Left ventricle myocardium superior (tissue), 1 donor: ENCODE data around the gene PRUNE2. TPM values are rescaled to one million over a fixed set of nuclear protein-coding genes. Genes with fewer than 3 reads are reported as not detected.

Experiments used
- ATAC-seq: fragments of 200-7000 bp; cut with Tn5 transposase; one replicate; pipeline ENCODE4 v1.9.1; 2020; ENCODE audit warnings: mild to moderate bottlenecking, moderate library complexity
- DNase-seq: peaks from one replicate; pipeline ENCODE4 v3.0.0-alpha.2; 2020
- intact Hi-C: fragments of 100-400 bp; cut with micrococcal nuclease; formaldehyde crosslinking; loops from one replicate; pipeline ENCODE4 v1.11.0; 2022
- total RNA-seq: library from RNA; stranded (reverse); fragmentation: NEBNext Ultra II Directional; extraction: Animal tissue kit (Norgen Biotek cat#: 25700); gene quantifications from one replicate; pipeline ENCODE4 v1.2.1, GENCODE V29; 2021
- donor health status: DM: no; HTN: yes; CAD: no; lungs with severe emphysema.

The PRUNE2 gene
- total RNA-seq, 1 donor from 2014 or later, result 1.4 TPM

- intact Hi-C loops, result no loop called here
- DNase-seq (no peak), ATAC-seq (no peak)
Measured at GRCh38 chr9:76902395-76902794, 3.5 kb downstream of the PRUNE2 start.

- intact Hi-C loops, result no loop called here
- no peak for DNase-seq
- ATAC-seq, result no peak
Measured at GRCh38 chr9:76901801-76902200, 4.1 kb downstream of the PRUNE2 start.

GRCh38 chr9:76900884-76901440, 5.0 kb downstream of the PRUNE2 start:
- ATAC-seq (no peak), DNase-seq (no peak)
- intact Hi-C loops, result no loop called here

- no peak for DNase-seq
- no peak for ATAC-seq
- intact Hi-C loops, result no loop called here
Measured at GRCh38 chr9:76898786-76899185, 7.1 kb downstream of the PRUNE2 start.

DNA sequence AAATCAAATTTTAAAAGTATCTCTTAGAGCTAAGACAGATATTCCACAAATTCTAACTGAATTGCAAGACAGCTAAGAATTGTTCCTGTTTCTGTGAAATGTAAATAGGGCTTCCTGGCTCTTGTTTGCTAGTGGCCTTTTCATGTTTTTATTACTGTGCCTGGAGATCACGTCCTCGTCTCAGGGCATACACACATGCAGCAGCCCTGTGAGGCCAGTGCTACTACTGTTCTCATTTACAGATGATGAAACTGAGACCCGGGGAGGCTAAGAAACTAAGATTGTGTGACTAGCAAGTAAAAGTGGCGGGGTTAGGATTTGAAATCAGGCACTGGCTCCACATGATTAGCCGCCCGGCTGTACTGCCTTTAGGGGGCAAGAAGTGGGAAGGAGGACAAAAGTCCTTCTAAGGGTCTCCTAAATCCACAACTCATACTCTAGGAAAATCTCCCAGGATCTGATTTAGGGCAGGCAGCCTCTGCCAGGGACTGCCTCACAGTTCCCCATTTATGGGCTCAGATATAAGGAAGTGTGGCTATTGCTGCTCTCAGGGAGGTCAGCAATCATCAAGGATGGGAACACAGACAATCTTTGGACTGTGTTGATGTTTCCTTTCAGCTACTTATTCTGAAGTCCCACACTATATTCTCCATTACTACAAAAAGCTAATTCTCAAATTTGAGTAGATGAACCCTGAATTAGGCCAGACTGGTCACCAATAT, 7.9 kb downstream of the PRUNE2 start:
- intact Hi-C loops, result no loop called here
- no peak for ATAC-seq
- no peak for DNase-seq

DNA sequence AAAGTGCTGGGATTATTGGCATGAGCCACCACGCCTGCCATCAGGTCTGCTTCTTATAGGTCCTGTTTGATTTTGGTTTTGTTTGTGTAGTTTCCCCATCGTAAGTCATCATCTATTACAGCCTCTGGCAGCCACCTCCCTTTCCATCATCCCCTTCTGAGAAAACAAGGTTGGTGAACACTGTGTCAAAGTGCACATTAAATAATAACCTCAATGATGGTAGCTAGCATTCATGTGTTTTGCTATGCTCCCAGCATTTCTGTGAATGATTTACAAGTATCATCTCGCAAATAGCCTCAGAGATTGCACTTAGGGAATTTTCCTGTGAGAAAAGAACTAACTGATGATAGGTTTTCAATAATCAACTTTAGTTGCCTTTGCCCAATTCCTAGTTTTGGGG, 9.9 kb downstream of the PRUNE2 start:
- intact Hi-C loops, result no loop called here
- no peak for ATAC-seq

GRCh38 chr9:76895186-76895585, 10.7 kb downstream of the PRUNE2 start:
- ATAC-seq (no peak), DNase-seq (no peak)
- intact Hi-C loops, result no loop called here

More for the DNA sequence above, 9.9 kb downstream of the PRUNE2 start:
- no peak for DNase-seq

DNA sequence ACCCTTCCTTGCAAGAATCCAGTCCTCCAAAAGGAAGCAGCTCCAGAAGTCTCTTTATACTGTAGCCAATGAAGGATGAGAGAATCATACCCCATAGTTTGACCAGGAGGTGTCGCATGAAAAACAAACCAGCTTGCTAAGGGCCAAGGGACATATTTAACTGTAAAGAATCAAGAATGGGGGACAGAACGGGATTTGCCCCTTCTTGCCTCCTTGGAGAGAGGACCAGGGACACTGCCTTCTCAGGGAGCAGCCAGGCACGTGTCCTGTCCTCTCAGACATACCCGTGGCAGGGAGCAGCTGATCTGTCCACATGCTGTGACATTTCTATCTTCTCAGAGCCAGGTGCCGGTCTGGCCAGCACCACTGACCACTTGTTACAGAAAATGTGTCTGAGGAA, 11.7 kb downstream of the PRUNE2 start:
- DNase-seq (no peak), ATAC-seq (no peak)
- intact Hi-C loops, result no loop called here

GRCh38 chr9:76893395-76893932, 12.4 kb downstream of the PRUNE2 start:
- intact Hi-C loops, result no loop called here
- no peak for DNase-seq
- ATAC-seq, result no peak

DNA sequence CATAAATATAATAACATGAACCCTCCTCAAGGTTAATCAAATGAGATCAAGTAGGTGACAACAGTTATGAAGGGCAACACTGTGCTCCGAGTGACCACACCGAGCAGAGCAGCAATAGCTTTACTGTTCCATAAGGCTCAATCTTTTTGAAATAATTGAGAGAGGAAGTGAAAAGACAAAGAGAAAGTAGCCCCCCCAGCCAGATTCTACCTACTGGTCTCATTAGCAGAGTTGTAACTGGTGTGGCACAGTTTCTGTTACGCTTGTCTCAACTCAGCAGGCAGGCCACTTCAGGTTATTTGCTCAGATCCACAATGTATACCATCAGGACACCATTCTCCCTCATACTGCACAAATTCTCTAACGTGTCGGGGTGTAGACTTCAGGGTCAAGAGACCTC, 14.0 kb downstream of the PRUNE2 start:
- DNase-seq, result no peak
- intact Hi-C loops, result no loop called here
- no peak for ATAC-seq

- intact Hi-C loops, result no loop called here
- no peak for ATAC-seq
Measured at GRCh38 chr9:76891279-76891678, 14.6 kb downstream of the PRUNE2 start.

DNA sequence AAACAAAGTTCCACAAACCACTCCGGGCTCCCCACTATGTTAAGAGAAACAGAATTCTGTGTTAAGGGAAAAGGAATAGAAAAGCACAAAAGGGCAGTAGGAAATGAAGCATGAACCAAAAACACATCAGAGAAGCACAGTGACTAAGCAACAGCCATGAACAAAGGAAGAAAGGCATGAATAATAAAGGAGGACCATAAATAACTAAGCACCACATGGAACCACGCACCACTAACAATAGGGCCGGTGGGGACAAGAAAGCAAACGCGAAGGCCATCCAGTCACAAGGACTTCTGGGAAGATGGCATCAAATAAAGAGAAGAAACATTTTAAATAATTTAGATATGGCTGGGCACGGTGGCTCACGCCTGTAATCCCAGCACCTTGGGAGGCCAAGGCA, 18.0 kb downstream of the PRUNE2 start:
- DNase-seq (no peak), ATAC-seq (no peak)
- intact Hi-C loops, result no loop called here

More at GRCh38 chr9:76891279-76891678, 14.6 kb downstream of the PRUNE2 start:
- DNase-seq, result no peak

DNA sequence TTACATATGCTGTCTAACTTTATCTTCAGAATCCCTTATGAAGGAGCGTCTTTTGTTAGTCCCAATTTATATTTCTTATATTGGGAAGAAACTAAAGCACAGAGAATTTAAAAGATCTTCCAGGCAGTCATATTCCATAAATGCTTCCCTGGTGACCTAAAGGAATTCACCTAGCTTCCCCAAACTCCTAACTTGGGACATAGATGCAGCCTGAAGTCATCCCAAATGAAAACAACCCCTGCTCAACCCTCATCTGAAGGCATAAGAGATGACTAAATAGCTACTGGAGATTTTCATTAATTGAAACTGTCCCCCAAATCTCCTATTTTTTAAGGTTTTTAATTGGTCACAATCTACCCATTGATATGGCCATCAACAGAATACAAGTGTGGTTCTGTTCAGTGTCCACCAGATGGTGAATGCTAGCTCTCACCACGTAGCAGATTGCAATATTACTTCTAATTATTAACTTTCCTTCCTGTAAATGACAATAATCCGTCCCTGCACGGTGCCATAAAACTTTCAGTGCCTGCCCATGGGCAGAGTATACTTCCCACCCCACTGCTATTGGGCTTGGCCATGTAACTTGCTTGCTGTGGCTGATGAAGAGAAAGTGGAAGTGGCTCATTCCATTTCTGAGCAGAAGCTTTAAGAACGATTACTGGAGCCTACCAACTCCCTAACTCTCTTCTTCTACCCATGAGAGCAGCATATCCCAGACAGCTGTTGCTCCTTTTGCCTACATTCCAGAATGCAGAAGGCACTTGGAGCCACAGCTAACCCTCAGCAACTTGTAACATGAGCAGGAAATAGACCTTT, 18.7 kb downstream of the PRUNE2 start:
- intact Hi-C loops, result no loop called here
- DNase-seq (no peak), ATAC-seq (no peak)

DNA sequence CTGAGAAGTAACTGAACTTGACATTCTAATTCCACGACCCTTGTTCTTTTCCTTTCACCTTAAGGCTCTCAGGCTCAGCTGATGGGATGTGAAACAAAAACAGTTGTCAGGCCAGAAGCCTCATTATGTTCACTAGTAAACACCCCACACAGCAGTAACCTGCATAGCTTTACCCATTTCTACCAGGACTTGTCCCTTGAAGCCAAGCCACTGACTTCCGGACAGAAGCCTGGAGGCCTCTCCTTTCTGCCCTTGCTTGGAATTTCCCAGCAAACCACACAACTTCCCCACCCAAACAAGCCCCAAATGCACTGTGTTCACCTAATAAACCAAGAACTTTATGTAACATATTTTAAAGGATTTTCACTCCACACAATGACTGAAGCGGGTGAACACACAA, 19.6 kb downstream of the PRUNE2 start:
- intact Hi-C loops, result no loop called here
- no peak for ATAC-seq
- no peak for DNase-seq

DNA sequence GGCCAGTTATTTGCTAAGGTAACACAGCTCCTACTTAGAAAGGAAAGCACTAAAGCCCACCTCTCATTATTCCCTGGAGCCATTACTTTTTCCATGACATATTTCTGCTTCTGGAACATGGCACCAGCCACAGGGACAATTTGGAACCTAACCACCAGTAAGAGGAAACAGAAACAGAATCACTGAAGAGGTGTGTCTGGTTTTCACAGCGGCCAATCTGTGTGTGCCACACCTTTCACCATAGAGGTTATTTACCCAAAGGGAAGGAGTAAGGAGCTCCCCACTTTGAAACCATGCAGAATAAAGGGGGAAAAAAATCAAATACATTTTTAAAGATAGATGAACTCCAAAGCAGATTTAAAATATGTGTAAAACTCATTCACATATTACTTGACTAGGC, 21.1 kb downstream of the PRUNE2 start:
- no peak for ATAC-seq
- no peak for DNase-seq
- intact Hi-C loops, result no loop called here

DNA sequence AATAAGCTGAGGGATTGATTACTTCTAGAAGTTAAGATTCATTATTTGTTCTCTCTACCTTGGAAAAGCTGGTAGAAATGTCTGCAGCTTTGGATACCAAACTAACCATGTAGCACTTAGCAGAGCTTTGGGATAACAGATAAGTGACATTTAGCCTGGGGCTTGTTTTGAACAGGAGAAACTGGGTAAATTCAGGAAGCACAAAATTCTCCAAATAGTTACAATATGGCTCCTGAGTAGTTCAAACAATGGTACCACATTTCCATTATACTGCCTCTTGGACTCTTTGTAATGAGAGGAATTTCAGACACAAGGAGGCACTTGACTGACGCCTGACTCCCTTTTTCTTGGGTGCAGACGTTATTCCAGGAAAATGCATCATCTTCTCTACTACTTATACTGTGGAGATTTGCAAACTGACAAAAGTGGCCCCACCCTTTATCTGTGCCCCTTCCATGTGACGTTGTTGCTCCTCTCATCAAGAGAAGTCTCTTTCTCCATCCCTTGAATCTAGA, 22.5 kb downstream of the PRUNE2 start:
- no peak for ATAC-seq
- DNase-seq, result no peak
- intact Hi-C loops, result no loop called here

DNA sequence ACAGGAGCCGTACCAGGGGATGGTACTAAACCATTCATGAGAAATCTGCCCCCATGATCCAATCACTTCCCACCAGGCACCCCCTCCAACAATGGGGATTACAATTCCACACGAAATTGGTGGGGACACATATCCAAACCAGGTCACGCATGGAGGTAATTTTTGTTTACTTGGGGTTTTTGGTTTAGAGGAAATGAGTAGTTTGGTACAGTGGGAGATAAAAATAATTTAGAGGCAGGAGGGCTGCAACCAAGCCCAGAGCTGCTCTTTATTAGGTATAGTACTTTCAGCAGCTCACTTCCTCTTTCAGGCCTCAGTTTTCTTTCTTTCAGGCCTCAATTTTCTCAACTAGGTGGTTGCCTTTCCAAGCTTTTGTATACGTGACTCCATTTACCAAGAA, 23.2 kb downstream of the PRUNE2 start:
- ATAC-seq (no peak), DNase-seq (no peak)
- intact Hi-C loops, result no loop called here

- intact Hi-C loops, result no loop called here
- DNase-seq (no peak), ATAC-seq (no peak)
Measured at GRCh38 chr9:76880210-76880609, 25.7 kb downstream of the PRUNE2 start.

- DNase-seq, result no peak
- intact Hi-C loops, result no loop called here
- ATAC-seq, result no peak
Measured at GRCh38 chr9:76878933-76879332, 27.0 kb downstream of the PRUNE2 start.

DNA sequence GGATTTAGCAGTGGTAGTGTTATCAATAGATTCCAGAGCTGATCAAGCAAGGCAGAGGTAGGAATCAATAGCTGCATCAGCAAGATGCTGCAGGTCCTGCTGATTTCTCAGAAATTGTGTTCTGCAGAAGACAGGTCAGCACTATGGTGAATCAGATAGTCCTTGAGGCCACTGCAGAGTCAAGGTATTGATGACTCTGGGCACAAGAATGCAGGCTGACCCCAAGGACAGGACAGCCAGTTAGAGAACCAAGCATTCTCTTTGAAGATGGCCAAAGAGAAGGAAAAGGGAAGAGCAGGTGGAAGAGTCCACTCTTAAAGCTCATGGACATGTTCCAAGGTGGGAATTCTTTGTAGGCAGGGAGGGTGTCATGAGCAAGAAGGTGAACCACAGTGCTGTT, 28.0 kb downstream of the PRUNE2 start:
- ATAC-seq (no peak), DNase-seq (no peak)
- intact Hi-C loops, result no loop called here
